Erythroblast (primary cell): ENCODE data around the gene GATAD2B.

Source experiments
- DNase-seq, 2 experiments: peaks; one replicate each; lab custom pipeline; 2025; lab: John Stamatoyannopoulos, UW
- GATA1 ChIP-seq: IDR thresholded peaks from 2 replicates; pipeline ENCODE4 v1.6.1; 2011; ENCODE audit warnings: low read depth, mild to moderate bottlenecking, control low read depth, low read length, moderate library complexity
- POLR2A ChIP-seq: IDR thresholded peaks from 2 replicates; pipeline ENCODE4 v1.6.1; 2011; ENCODE audit warnings: mild to moderate bottlenecking, low read length

GATAD2B gene

GRCh38 chr1:153959454-153959853 lies 36.7 kb upstream of the GATAD2B start:
- TF ChIP-seq GATA1 = no peak
- no peak for TF ChIP-seq POLR2A
- DNase-seq = peak; percentile 60 to 62

GRCh38 chr1:153958961-153959260 lies 36.1 kb upstream of the GATAD2B start:
- DNase-seq = no peak
- TF ChIP-seq GATA1 (no peak), POLR2A (no peak)

DNA sequence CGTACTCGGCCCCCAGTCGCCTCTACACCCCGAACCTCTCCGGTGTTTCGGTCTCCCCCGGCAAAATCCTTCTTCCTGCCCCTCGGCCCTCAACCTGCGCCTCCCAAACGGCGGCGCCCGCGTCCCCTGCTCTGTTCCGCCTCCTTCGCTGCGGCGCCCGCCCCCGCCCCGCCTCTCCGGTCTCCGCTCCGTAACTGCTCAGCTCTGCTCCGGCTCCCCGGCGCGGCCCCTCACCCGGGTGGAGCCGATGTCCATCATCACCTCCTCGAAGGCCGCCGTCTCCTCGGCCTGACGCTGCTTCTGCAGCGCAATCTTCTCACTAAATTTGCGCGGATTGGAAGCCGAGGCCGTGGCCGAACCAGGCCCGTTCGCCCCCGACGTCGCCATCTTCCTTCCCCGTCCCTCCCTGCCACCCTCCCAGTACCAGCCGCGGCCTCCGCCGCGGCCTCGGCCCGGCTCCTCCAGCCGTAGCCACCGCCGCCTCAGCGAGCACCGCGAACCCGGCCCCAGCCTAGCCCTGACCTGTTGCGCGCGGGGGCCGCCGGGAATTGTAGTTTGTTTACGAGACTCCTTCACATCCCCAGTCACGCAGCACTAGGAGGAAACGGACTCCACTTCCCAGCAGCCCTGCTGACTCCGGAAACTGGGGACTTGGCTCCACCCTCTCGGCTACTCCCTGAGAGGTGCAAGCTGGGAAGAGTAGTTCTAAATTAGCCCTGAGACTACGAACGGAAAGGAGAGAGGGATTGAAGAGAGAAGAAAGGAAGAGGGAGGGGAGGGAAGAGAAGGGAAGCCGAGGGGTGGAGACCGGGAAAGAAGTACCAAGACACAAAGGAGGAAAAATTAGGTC lies 35.6 kb upstream of the GATAD2B start, which contains the start of gene CRTC2:
CRTC2 (minus strand) TSS at position 502 of the 850 bp plus-strand sequence; CDS start at position 387, 115 bp downstream.
- DNase-seq = peak; percentile 97 to 99
- TF ChIP-seq GATA1 = no peak
- peak; percentile 78 for TF ChIP-seq POLR2A

GRCh38 chr1:153957744-153958110 lies 35.0 kb upstream of the GATAD2B start:
- peak in 1 of 2 experiments; percentile 55 for DNase-seq
- TF ChIP-seq POLR2A = no peak

GRCh38 chr1:153956997-153957715 lies 34.4 kb upstream of the GATAD2B start:
- DNase-seq = no peak
- TF ChIP-seq GATA1 (no peak), POLR2A (no peak)

DNA sequence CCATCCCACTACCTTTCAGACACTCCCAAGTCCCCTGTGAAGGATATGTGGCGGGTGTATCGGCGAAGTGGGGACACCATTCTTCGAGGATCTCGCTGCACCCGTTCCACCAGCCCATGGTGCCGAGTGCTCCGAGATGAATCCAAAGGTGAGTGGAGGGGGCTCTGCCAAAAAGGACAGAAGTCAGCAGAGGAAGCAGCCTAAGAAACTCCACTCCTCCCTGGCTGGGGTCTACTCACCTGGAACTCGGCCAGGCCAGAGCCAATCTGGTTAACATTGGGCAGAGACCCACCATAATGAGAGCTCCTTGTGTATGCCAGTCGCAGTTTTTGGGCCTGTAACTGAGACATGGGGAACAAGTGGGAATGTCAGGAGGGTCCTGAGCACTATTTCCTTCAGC lies 32.1 kb upstream of the GATAD2B start:
- no peak for DNase-seq
- TF ChIP-seq POLR2A (no peak), GATA1 (no peak)

- no peak for TF ChIP-seq POLR2A
- no peak for DNase-seq
Measured at GRCh38 chr1:153953859-153954365, 31.1 kb upstream of the GATAD2B start.

GRCh38 chr1:153951801-153952200 lies 29.0 kb upstream of the GATAD2B start:
- no peak for TF ChIP-seq POLR2A
- TF ChIP-seq GATA1 = no peak
- DNase-seq = no peak

- TF ChIP-seq GATA1 = no peak
- TF ChIP-seq POLR2A = no peak
- no peak for DNase-seq
Measured at GRCh38 chr1:153951183-153951582, 28.4 kb upstream of the GATAD2B start.

DNA sequence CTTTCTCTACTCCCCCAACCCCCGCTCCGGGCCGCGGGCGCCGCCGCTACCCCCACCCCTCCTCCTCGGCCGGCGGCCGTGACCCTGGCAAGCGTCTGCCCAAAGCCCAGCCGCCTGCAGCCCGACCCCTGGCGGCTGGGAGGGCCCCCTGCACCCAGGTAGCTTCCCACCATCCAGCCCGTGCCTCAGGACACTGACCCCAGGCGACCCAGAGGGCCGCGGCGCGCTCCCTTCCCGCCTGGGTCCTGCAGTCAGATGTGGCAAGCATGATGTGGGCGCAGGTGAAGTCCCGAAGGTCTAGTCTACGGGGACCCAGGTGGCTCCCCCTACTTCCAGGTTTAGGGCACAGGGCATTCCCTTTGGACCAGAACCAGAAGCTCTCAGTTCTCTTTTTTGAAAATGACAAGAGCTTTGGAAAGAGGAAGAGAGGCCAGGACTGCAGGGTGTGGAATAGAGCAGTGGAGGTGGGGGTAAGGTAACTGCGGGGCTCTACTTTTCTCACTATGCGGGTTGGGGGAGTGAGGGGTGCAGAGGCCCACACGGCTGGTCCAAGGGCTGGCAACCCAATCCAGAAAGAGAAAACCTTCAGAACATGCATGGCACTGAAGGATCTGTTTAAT lies 24.0 kb upstream of the GATAD2B start, which contains the start of gene DENND4B:
DENND4B (minus strand) TSS at position 97 of the 620 bp plus-strand sequence. CDS start 2,344 bp downstream, outside the sequence.
- TF ChIP-seq GATA1 (no peak), POLR2A (no peak)
- DNase-seq = peak; percentile 87 to 92

- TF ChIP-seq POLR2A = peak; percentile 39
- TF ChIP-seq GATA1 = no peak
- DNase-seq = peak; percentile 74 to 85
Measured at GRCh38 chr1:153945795-153946621, 23.2 kb upstream of the GATAD2B start.

GRCh38 chr1:153945131-153945794 lies 22.5 kb upstream of the GATAD2B start:
- DNase-seq = peak; percentile 51 to 52
- no peak for TF ChIP-seq GATA1
- no peak for TF ChIP-seq POLR2A

DNA sequence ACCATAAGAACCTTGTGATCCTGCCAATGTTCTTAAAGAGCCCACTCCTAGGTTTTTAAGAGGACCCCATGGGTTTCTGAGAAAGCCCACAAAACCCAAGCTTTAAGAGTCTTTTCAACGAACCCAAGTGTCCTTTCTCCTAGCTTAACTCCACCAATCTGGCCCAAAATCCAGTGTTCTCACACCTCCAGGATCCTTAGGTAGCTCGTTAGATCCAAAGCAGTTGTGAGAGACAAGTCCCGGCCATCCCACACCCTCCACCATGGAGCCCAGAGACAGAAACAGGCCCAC lies 22.0 kb upstream of the GATAD2B start:
- TF ChIP-seq GATA1 (no peak), POLR2A (no peak)
- DNase-seq = no peak
